Measurements from ENCODE around the gene NRBP1. TPM values are rescaled to one million over a fixed set of nuclear protein-coding genes. Genes with fewer than 3 reads are reported as not detected.

Gene NRBP1
- 49.8 TPM for total RNA-seq

DNA sequence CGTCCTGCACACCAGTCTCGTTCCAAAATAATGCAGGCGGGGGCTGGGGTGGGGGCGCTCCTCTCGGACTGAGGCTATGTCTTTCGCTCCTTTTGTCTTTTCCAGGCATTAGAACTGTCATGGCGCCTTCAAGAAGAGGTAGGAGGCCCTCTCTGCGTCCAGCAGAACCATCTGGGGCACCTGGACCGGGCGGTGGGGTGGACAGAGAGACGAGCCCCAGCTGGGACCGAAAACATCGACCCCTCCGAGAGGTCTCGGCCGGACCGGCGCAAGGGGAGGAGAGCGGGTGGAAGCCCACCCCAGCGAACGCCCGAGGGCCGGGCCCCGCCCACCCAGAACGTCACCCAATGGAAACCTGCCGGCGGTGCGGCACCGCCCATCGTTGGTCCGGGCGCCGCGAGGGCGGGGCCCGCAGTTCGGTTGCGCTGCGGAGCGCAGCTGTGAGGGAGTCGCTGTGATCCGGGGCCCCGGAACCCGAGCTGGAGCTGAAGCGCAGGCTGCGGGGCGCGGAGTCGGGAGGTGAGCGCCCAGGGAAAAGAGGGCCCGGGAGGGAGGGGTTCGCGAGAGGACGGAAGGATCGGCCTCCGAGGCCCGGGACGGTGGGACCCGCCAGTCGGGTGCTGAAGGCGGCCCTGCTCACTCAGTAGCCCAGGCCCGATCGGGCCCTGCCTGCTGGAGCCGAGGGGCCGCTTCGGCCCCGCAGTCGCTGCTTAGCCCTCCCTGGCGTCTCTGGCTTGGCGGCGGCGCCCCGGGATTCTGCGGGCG is at the start of gene NRBP1:
Gene NRBP1, plus strand, starts transcription at position 419 of the 765 bp plus-strand sequence. CDS start 4,643 bp downstream, outside the sequence.
- peak; percentile 84 to 91 (median 90) for DNase-seq (ENCODE audit: low read depth in 2 of 3, low spot score in 2 of 3)

DNA sequence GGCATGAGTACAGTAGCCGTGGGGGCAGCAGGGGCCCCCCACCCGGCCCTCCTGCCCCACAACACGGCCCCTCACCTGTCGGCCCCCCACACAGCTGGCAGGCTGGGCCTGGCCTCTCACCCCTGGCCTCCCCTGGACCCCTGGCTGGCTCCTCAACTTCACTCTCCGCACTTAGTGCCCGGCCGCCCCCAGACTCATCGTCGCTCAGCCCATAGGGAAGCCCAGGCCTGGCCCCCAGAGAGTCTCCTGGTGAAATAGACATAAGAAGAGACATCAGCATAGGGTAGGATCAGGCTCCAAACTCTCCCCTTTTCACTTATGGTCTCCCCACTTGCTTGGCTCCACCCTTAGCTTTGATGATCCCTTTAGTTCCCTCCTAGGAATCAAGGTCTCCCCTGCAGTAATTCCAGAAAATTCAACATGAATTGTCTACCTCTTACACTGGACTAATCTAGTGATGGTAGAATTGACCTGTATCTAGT is 49.6 kb upstream of the NRBP1 start:
- no peak for DNase-seq (ENCODE audit: low read depth in 2 of 3, low spot score in 2 of 3)

- DNase-seq (ENCODE audit: low read depth in 2 of 3, low spot score in 2 of 3) = no peak
Observed at GRCh38 chr2:27379383-27379835, 49.0 kb upstream of the NRBP1 start.

DNA sequence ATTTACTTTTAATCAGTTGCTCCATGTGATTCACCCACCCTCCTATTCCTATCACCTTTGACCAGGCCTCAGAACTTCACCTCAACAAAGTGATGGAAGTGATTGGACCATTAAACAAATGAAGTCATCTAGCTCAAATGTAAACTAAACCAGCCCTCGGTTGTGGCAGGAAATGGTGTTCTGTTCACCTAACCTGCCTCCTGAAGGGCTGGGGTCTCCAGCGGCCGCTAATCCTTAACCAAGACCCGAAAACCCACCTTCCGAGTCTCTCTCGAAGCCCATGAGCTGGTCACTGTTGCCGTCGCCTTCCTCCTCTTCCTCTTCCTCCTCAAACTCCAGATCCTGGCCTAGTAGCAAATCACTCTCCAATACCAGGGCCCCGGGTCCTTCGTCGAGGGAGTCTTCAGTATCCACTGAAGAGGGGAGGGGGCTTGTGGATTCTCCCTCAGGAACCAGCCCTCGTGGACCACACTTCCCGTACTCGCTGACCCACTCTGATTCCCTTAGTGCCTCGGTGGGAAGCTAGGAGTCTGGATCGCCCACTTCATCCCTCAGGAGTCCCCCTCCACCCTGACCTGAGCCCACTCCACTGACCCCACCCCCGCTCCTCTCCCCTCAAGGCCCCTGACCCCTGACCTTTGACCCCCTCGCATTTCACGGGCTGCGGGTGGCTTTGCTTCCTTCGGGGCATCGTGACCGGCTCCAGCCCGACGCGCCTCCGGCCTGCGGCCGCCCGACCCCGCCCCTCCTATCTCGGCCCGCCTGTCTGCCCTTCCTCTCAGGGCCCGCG is 48.4 kb upstream of the NRBP1 start:
- peak in 1 of 3 donors; percentile 49 for DNase-seq (ENCODE audit: low read depth in 2 of 3, low spot score in 2 of 3)

GRCh38 chr2:27380626-27381545 is 47.5 kb upstream of the NRBP1 start, which contains the start of gene ZNF513:
Gene ZNF513, minus strand, starts transcription at chr2:27380734. Its CDS starts 208 bp downstream, at chr2:27380526.
- DNase-seq (ENCODE audit: low read depth in 2 of 3, low spot score in 2 of 3) = peak in 2 of 3 donors; percentile 91 to 94

- no peak for DNase-seq (ENCODE audit: low read depth in 2 of 3, low spot score in 2 of 3)
Observed at GRCh38 chr2:27381577-27382181, 46.8 kb upstream of the NRBP1 start.

DNA sequence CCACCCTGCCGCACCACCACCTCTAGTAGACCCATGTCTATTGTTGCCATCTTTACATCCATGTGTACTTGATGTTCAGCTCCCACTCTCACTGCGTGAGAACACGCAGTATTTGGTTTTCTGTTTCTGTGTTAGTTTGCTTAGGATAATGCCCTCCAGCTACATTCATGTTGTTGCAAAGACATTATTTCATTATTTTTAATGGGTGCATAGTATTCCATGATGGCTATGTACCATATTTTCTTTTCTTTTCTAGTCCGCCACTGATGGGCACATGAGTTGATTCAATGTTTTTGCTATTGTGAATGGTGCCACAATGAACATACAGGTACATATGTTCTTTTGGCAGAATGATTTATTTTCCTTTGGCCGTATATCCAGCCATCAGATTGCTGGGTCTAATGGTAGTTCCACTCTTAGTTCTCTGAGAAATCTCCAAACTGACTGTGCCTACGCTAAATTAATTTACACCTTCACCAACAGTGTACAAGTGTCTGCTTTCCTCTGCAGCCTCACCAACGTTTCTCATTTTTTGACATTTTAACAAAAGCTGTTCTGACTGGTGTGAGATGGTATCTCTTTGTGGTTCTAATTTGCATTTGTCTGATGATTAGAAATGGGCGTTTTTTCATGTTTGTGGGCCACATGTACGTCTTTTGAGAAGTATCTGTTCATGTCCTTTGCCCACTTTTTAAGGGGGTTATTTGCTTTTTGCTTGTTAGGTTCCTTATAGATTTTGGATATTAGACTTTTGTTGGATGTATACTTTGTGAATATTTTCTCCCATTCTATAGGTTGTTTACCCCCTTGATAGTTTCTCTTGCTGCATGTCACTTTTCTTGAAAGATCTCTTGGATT is 37.4 kb upstream of the NRBP1 start:
- DNase-seq (ENCODE audit: low read depth in 2 of 3, low spot score in 2 of 3) = no peak

- DNase-seq (ENCODE audit: low read depth in 2 of 3, low spot score in 2 of 3) = no peak
Observed at GRCh38 chr2:27393225-27393624, 35.2 kb upstream of the NRBP1 start.

GRCh38 chr2:27398962-27399361 is 29.5 kb upstream of the NRBP1 start:
- no peak for DNase-seq (ENCODE audit: low read depth in 2 of 3, low spot score in 2 of 3)

DNA sequence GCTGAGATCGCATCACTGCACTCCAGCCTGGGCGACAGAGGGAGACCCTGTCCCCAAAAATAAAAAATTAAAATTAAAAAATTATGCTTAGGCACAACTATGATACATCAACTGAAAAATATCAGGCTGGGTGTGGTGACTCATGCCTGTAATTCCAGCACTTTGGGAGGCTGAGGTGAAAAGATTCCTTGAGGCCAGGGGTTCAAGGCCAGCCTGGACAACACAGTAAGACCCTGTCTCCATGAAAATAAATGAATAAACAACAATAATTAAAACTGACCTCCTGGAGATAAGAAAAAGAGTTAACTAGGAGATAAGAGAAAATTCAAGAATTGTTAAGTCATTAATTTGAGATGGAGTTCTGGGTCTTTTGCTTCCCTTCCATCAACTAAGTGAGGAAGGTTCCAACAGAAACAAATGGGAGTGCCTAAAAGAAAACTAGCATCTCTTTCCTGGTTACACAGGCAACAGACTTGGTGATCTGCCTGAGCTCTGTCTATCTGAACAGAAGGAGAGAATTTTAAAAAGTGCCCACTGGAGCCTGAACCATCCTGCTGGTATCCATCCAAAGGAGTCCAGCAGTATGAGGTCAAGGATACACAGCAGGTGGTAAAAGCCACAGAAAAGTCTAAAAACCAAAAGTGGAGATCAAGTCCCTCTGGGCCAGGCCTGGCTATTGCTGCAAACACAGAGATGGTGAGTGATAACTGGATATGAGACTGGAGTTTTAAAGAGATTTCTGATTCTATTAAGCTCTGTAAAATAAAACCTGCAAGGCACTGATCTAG is 27.9 kb upstream of the NRBP1 start:
- no peak for DNase-seq (ENCODE audit: low read depth in 2 of 3, low spot score in 2 of 3)

GRCh38 chr2:27407798-27408491 is 20.5 kb upstream of the NRBP1 start:
- DNase-seq (ENCODE audit: low read depth in 2 of 3, low spot score in 2 of 3) = peak in 2 of 3 donors; percentile 12 to 36

GRCh38 chr2:27408601-27409320 is 19.7 kb upstream of the NRBP1 start:
- no peak for DNase-seq (ENCODE audit: low read depth in 2 of 3, low spot score in 2 of 3)

GRCh38 chr2:27409321-27410073 is 18.9 kb upstream of the NRBP1 start, which contains the start of gene PPM1G:
Gene PPM1G, minus strand, starts transcription at chr2:27409591. Its CDS starts 169 bp downstream, at chr2:27409422.
- peak; percentile 86 to 96 (median 94) for DNase-seq (ENCODE audit: low read depth in 2 of 3, low spot score in 2 of 3)

DNA sequence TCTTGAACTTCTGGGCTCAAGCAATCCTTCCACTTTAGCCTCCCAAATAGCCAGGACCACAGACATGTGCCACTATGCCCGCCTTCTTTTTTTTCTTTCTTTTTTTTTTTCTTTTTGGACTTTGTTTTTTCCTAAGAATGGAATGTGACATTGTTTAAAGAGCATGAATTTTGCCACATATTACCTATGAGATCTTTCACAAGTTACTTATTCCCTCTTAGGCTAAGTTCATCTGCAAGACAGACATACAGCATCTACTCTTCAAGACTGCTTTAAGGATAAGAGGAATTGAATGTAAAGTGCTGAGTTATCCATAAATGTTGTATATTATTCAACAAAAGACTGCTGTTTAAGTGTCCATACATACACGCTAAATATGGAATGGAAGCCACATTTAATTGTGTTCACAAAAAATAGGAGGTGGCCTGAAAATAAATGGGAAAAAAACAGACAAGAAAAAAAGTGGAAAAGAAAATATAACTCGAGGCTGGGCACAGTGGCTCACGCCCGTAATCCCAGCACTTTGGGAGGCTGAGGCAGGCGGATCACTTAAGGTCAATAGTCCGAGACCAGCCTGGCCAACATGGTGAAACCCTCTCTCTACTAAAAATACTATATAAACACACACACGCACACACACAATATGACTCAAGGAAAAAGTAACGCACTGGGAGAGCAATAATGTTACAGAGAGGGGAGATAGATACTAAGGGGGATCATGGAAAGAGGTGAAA is 15.8 kb upstream of the NRBP1 start:
- no peak for DNase-seq (ENCODE audit: low read depth in 2 of 3, low spot score in 2 of 3)

GRCh38 chr2:27416151-27416550 is 12.3 kb upstream of the NRBP1 start:
- no peak for DNase-seq (ENCODE audit: low read depth in 2 of 3, low spot score in 2 of 3)
